WTC11 (cell line): Measurements from ENCODE around the gene COL2A1.

Experiments
- ATF6 ChIP-seq: sonication (generic); formaldehyde crosslinking; IDR thresholded peaks from 2 replicates; pipeline ENCODE4 v1.8.1; 2023; ENCODE audit warnings: mild to moderate bottlenecking, missing genetic modification reagents
- ELF4 ChIP-seq: sonication (generic); formaldehyde crosslinking; IDR thresholded peaks from 2 replicates; pipeline ENCODE4 v1.8.1; 2022; ENCODE audit warnings: low read depth, mild to moderate bottlenecking, moderate library complexity, missing genetic modification reagents
- HMGXB4 ChIP-seq: sonication (generic); formaldehyde crosslinking; IDR thresholded peaks from 2 replicates; pipeline ENCODE4 v1.8.1; 2023; ENCODE audit warnings: mild to moderate bottlenecking, moderate library complexity, missing genetic modification reagents
- JUN ChIP-seq: sonication (generic); formaldehyde crosslinking; IDR thresholded peaks from 2 replicates; pipeline ENCODE4 v1.8.0; 2023; ENCODE audit warnings: mild to moderate bottlenecking, missing genetic modification reagents
- NFE2L1 ChIP-seq: sonication (generic); formaldehyde crosslinking; IDR thresholded peaks from 2 replicates; pipeline ENCODE4 v1.8.1; 2023; ENCODE audit warnings: missing genetic modification reagents
- NR1H2 ChIP-seq: sonication (generic); formaldehyde crosslinking; IDR thresholded peaks from 2 replicates; pipeline ENCODE4 v1.9.0; 2021; ENCODE audit warnings: mild to moderate bottlenecking, moderate library complexity, missing genetic modification reagents
- TF ChIP-seq, protein P1 (sequence below): fragments of 200-600 bp; IDR thresholded peaks from 2 replicates; pipeline ENCODE4 v1.8.0; 2022; ENCODE audit warnings: antibody characterized with exemption
- TF ChIP-seq, protein P2 (sequence below): fragments of 250-450 bp; sonication (Bioruptor Pico); IDR thresholded peaks from 2 replicates; pipeline ENCODE4 v1.9.0; 2021; ENCODE audit warnings: moderate library complexity, mild to moderate bottlenecking, inconsistent platforms, borderline replicate concordance
- TF ChIP-seq, protein P3 (sequence below): sonication (generic); formaldehyde crosslinking; IDR thresholded peaks from 2 replicates; pipeline ENCODE4 v1.8.1; 2023; ENCODE audit warnings: mild to moderate bottlenecking, missing genetic modification reagents, moderate library complexity

- TF ChIP-seq, protein P1, sequence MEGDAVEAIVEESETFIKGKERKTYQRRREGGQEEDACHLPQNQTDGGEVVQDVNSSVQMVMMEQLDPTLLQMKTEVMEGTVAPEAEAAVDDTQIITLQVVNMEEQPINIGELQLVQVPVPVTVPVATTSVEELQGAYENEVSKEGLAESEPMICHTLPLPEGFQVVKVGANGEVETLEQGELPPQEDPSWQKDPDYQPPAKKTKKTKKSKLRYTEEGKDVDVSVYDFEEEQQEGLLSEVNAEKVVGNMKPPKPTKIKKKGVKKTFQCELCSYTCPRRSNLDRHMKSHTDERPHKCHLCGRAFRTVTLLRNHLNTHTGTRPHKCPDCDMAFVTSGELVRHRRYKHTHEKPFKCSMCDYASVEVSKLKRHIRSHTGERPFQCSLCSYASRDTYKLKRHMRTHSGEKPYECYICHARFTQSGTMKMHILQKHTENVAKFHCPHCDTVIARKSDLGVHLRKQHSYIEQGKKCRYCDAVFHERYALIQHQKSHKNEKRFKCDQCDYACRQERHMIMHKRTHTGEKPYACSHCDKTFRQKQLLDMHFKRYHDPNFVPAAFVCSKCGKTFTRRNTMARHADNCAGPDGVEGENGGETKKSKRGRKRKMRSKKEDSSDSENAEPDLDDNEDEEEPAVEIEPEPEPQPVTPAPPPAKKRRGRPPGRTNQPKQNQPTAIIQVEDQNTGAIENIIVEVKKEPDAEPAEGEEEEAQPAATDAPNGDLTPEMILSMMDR = no peak
- TF ChIP-seq ELF4 (CRISPR knock-in tag) (no peak), JUN (CRISPR knock-in tag) (no peak), ATF6 (CRISPR knock-in tag) (no peak), NFE2L1 (no peak), NR1H2 (CRISPR knock-in tag) (no peak), HMGXB4 (CRISPR knock-in tag) (no peak)
- TF ChIP-seq, protein P2, sequence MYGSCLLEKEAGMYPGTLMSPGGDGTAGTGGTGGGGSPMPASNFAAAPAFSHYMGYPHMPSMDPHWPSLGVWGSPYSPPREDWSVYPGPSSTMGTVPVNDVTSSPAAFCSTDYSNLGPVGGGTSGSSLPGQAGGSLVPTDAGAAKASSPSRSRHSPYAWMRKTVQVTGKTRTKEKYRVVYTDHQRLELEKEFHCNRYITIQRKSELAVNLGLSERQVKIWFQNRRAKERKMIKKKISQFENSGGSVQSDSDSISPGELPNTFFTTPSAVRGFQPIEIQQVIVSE (CRISPR knock-in tag) = no peak
- TF ChIP-seq, protein P3, sequence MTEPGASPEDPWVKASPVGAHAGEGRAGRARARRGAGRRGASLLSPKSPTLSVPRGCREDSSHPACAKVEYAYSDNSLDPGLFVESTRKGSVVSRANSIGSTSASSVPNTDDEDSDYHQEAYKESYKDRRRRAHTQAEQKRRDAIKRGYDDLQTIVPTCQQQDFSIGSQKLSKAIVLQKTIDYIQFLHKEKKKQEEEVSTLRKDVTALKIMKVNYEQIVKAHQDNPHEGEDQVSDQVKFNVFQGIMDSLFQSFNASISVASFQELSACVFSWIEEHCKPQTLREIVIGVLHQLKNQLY (CRISPR knock-in tag) = no peak
These were observed 34.9 kb upstream of the COL2A1 start for GRCh38 chr12:48039151-48039550.
